ENCODE results near the gene TBC1D9.

The TBC1D9 gene

GRCh38 chr4:140690093-140690492 is 66.1 kb downstream of the TBC1D9 start:
- DNase-seq (ENCODE audit: low read depth) = no peak

GRCh38 chr4:140689623-140690022 is 66.6 kb downstream of the TBC1D9 start:
- DNase-seq (ENCODE audit: low read depth) = no peak

- no peak for DNase-seq (ENCODE audit: low read depth)
Observed at GRCh38 chr4:140688711-140689598, 67.2 kb downstream of the TBC1D9 start.

- no peak for DNase-seq (ENCODE audit: low read depth)
Observed at GRCh38 chr4:140686796-140687195, 69.4 kb downstream of the TBC1D9 start.

GRCh38 chr4:140684314-140684713 is 71.9 kb downstream of the TBC1D9 start:
- DNase-seq (ENCODE audit: low read depth) = no peak

- DNase-seq (ENCODE audit: low read depth) = no peak
Observed at GRCh38 chr4:140681201-140681600, 75.0 kb downstream of the TBC1D9 start.

- DNase-seq (ENCODE audit: low read depth) = no peak
Observed at GRCh38 chr4:140680686-140681085, 75.5 kb downstream of the TBC1D9 start.

GRCh38 chr4:140679576-140679975 is 76.6 kb downstream of the TBC1D9 start:
- no peak for DNase-seq (ENCODE audit: low read depth)

- no peak for DNase-seq (ENCODE audit: low read depth)
Observed at GRCh38 chr4:140675599-140676231, 80.5 kb downstream of the TBC1D9 start.

GRCh38 chr4:140673729-140674128 is 82.5 kb downstream of the TBC1D9 start:
- no peak for DNase-seq (ENCODE audit: low read depth)

- DNase-seq (ENCODE audit: low read depth) = no peak
Observed at GRCh38 chr4:140672416-140672815, 83.8 kb downstream of the TBC1D9 start.

- no peak for DNase-seq (ENCODE audit: low read depth)
Observed at GRCh38 chr4:140668111-140668510, 88.1 kb downstream of the TBC1D9 start.

- DNase-seq (ENCODE audit: low read depth) = no peak
Observed at GRCh38 chr4:140666889-140667614, 89.1 kb downstream of the TBC1D9 start.

- DNase-seq (ENCODE audit: low read depth) = no peak
Observed at GRCh38 chr4:140662082-140662869, 93.9 kb downstream of the TBC1D9 start.

GRCh38 chr4:140661550-140661949 is 94.6 kb downstream of the TBC1D9 start:
- no peak for DNase-seq (ENCODE audit: low read depth)

GRCh38 chr4:140659943-140660700 is 96.1 kb downstream of the TBC1D9 start:
- no peak for DNase-seq (ENCODE audit: low read depth)

GRCh38 chr4:140654495-140654814 is 101.7 kb downstream of the TBC1D9 start:
- DNase-seq (ENCODE audit: low read depth) = no peak

GRCh38 chr4:140653718-140654494 is 102.3 kb downstream of the TBC1D9 start:
- DNase-seq (ENCODE audit: low read depth) = no peak

GRCh38 chr4:140652601-140653000 is 103.6 kb downstream of the TBC1D9 start:
- no peak for DNase-seq (ENCODE audit: low read depth)

GRCh38 chr4:140648716-140649308 is 107.4 kb downstream of the TBC1D9 start:
- DNase-seq (ENCODE audit: low read depth) = no peak

Measured in T-helper 22 cell (primary cell).